Vagina (tissue), 2 donors: ENCODE results near the gene SLC26A9. TPM values are rescaled to one million over a fixed set of nuclear protein-coding genes. Genes with fewer than 3 reads are reported as not detected.

Experiments used
- DNase-seq, 2 donors: peaks; one replicate each; pipeline ENCODE4 v3.0.0-alpha.2; 2017; ENCODE audit errors: extremely low spot score in 2 of 2
- H3K27ac ChIP-seq: fragments of 200-600 bp; sonication (generic); one replicate; pipeline ENCODE4 v1.5.1; 2019
- H3K27me3 ChIP-seq: fragments of 200-600 bp; sonication (generic); one replicate; pipeline ENCODE4 v1.5.1; 2019
- H3K36me3 ChIP-seq, 2 donors: fragments of 200-600 bp; sonication (generic); one replicate each; pipeline ENCODE4 v1.5.1; 2017 to 2019
- H3K4me1 ChIP-seq: fragments of 200-600 bp; sonication (generic); one replicate; pipeline ENCODE4 v1.5.1; 2019
- H3K4me3 ChIP-seq, 2 donors: fragments of 200-600 bp; sonication (generic); 1 replicate in 1 of 2; 2 replicates in 1 of 2; pipeline ENCODE4 v1.5.1; 2016 to 2019
- H3K9me3 ChIP-seq: fragments of 200-600 bp; sonication (generic); one replicate; pipeline ENCODE4 v1.5.1; 2019
- CTCF ChIP-seq, 3 experiments: fragments of 450-650 bp in 2 of 3; fragments of 200-600 bp in 1 of 3; sonication (generic) in 1 of 3; IDR thresholded peaks; one replicate each; pipeline ENCODE4 v1.5.1; 2017 to 2019; ENCODE audit warnings: antibody characterized with exemption in 3 of 3, mild to moderate bottlenecking in 2 of 3, moderate library complexity in 2 of 3
- POLR2A ChIP-seq, 2 donors: fragments of 450-650 bp; IDR thresholded peaks; one replicate each; pipeline ENCODE4 v1.6.1; 2017; ENCODE audit warnings: antibody characterized with exemption in 2 of 2, mild to moderate bottlenecking in 2 of 2, moderate library complexity in 2 of 2
- POLR2AphosphoS5 ChIP-seq, 2 donors: sonication (generic); formaldehyde crosslinking; IDR thresholded peaks; one replicate each; pipeline ENCODE4 v1.9.0; 2017; ENCODE audit warnings: antibody characterized with exemption in 2 of 2, mild to moderate bottlenecking in 2 of 2, low read depth in 1 of 2; ENCODE audit not compliant: insufficient read depth in 1 of 2
- intact Hi-C: fragments of 100-400 bp; cut with DNase I; formaldehyde crosslinking; loops from one replicate; pipeline ENCODE4 v1.15.1; 2023
- total RNA-seq: library from RNA; depleted of rRNA; stranded (reverse); fragments of >200 nt; gene quantifications from one replicate; pipeline ENCODE4 v1.2.3, GENCODE V29; 2016

SLC26A9 gene
- total RNA-seq, 1 donor from 2014 or later, result 0.74 TPM

- no peaks in the 10 kb centered on the region for H3K27me3 ChIP-seq
- DNase-seq, result peak; percentile 25 to 56
- no peaks in the 10 kb centered on the region for H3K9me3 ChIP-seq
- H3K36me3 ChIP-seq, result no peaks in the 10 kb centered on the region
- TF ChIP-seq CTCF (IDR thresholded peaks at IDR 0.05) (no peak), POLR2A (IDR thresholded peaks at IDR 0.05) (no peak), POLR2AphosphoS5 (IDR thresholded peaks at IDR 0.05; ENCODE audit: insufficient read depth in 1 of 2, low read depth in 1 of 2) (no peak)
- H3K27ac ChIP-seq, result no peak overlapping the region
- no peaks in the 10 kb centered on the region for H3K4me1 ChIP-seq
- intact Hi-C loops, result loop anchor here (10.0 kb wide), 1 partner anchor 177 kb away; no protein-coding TSS in a partner anchor
- H3K4me3 ChIP-seq, result no peak overlapping the region
These were observed 25.6 kb downstream of the SLC26A9 start for GRCh38 chr1:205917466-205918238.

- no peak overlapping the region for H3K27ac ChIP-seq
- H3K27me3 ChIP-seq, result no peaks in the 10 kb centered on the region
- no peaks in the 10 kb centered on the region for H3K9me3 ChIP-seq
- no peak overlapping the region for H3K4me3 ChIP-seq
- no peaks in the 10 kb centered on the region for H3K36me3 ChIP-seq
- no peaks in the 10 kb centered on the region for H3K4me1 ChIP-seq
- TF ChIP-seq POLR2A (IDR thresholded peaks at IDR 0.05), result no peak
- TF ChIP-seq CTCF (IDR thresholded peaks at IDR 0.05), result no peak
- no peak for TF ChIP-seq POLR2AphosphoS5 (IDR thresholded peaks at IDR 0.05; ENCODE audit: insufficient read depth in 1 of 2, low read depth in 1 of 2)
- DNase-seq, result peak in 1 of 2 donors; percentile 40
- intact Hi-C loops, result loop anchor here (10.0 kb wide), 1 partner anchor 178 kb away; no protein-coding TSS in a partner anchor
These were observed 26.7 kb downstream of the SLC26A9 start for GRCh38 chr1:205916541-205916940.

GRCh38 chr1:205915354-205915990 lies 27.8 kb downstream of the SLC26A9 start:
- Histone ChIP-seq H3K27me3 (no peaks in the 10 kb centered on the region), H3K36me3 (no peaks in the 10 kb centered on the region), H3K9me3 (no peaks in the 10 kb centered on the region), H3K27ac (no peak overlapping the region), H3K4me3 (no peak overlapping the region), H3K4me1 (no peaks in the 10 kb centered on the region)
- peak in 1 of 2 donors; percentile 74 for DNase-seq
- TF ChIP-seq POLR2AphosphoS5 (IDR thresholded peaks at IDR 0.05; ENCODE audit: insufficient read depth in 1 of 2, low read depth in 1 of 2) (no peak), CTCF (IDR thresholded peaks at IDR 0.05) (no peak), POLR2A (IDR thresholded peaks at IDR 0.05) (no peak)
- intact Hi-C loops, result loop anchor here (10.0 kb wide), 1 partner anchor 179 kb away; no protein-coding TSS in a partner anchor

GRCh38 chr1:205914730-205915129 lies 28.5 kb downstream of the SLC26A9 start:
- Histone ChIP-seq H3K4me1 (no peaks in the 10 kb centered on the region), H3K27ac (no peak overlapping the region), H3K9me3 (no peaks in the 10 kb centered on the region), H3K4me3 (no peak overlapping the region), H3K27me3 (no peaks in the 10 kb centered on the region), H3K36me3 (no peaks in the 10 kb centered on the region)
- intact Hi-C loops, result loop anchor here (10.0 kb wide), 1 partner anchor 180 kb away; no protein-coding TSS in a partner anchor
- peak; percentile 76 to 93 for DNase-seq
- TF ChIP-seq CTCF (IDR thresholded peaks at IDR 0.05), result no peak

GRCh38 chr1:205914155-205914507 lies 29.1 kb downstream of the SLC26A9 start:
- intact Hi-C loops, result loop anchor here (10.0 kb wide), 1 partner anchor 181 kb away; no protein-coding TSS in a partner anchor
- Histone ChIP-seq H3K9me3 (no peaks in the 10 kb centered on the region), H3K27me3 (no peaks in the 10 kb centered on the region), H3K4me1 (no peaks in the 10 kb centered on the region), H3K27ac (no peak overlapping the region), H3K36me3 (no peaks in the 10 kb centered on the region), H3K4me3 (no peak overlapping the region)
- TF ChIP-seq CTCF (IDR thresholded peaks at IDR 0.05) (no peak), POLR2A (IDR thresholded peaks at IDR 0.05) (no peak), POLR2AphosphoS5 (IDR thresholded peaks at IDR 0.05; ENCODE audit: insufficient read depth in 1 of 2, low read depth in 1 of 2) (no peak)
- peak in 1 of 2 donors; percentile 14 for DNase-seq
